IMR-90 (cell line): ENCODE data around the gene PRKG2. TPM values are rescaled to one million over a fixed set of nuclear protein-coding genes. Genes with fewer than 3 reads are reported as not detected.

Source experiments
- ATAC-seq: fragments of 200-7000 bp; cut with Tn5 transposase; 2 replicates; pipeline ENCODE4 v1.9.1; 2020; ENCODE audit warnings: low read depth, mild to moderate bottlenecking, moderate library complexity
- BruUV-seq: library from RNA; stranded (reverse); fragments of 400-500 nt; replicated peaks from 2 replicates; lab custom pipeline; 2021; lab: Mats Ljungman, UMichigan
- CTCF ChIA-PET: fragments of 300-600 bp; formaldehyde crosslinking; extraction: SDS; loops from one replicate; lab custom pipeline; 2021; ENCODE audit warnings: antibody characterized with exemption; lab: Yijun Ruan, JAX
- POLR2A ChIA-PET: fragments of 300-600 bp; sonication (Branson Sonifier 250); formaldehyde crosslinking; loops from one replicate; lab custom pipeline; 2022; ENCODE audit warnings: antibody characterized with exemption; ENCODE audit not compliant: unreplicated experiment; lab: Charles Lee
- DNase-seq: peaks from one replicate; pipeline ENCODE4 v3.0.0; 2013
- H2AFZ ChIP-seq: replicated peaks from 2 replicates; pipeline ENCODE3; 2013; ENCODE audit warnings: low read length, mild to moderate bottlenecking; ENCODE audit not compliant: poor library complexity
- H2AK5ac ChIP-seq: 2 replicates; pipeline ENCODE4 v1.6.1; 2013; ENCODE audit warnings: low read depth, low read length, inconsistent platforms
- H2AK9ac ChIP-seq: replicated peaks from 2 replicates; pipeline ENCODE3; 2013; ENCODE audit warnings: mild to moderate bottlenecking, low read depth, low read length, moderate library complexity; ENCODE audit not compliant: poor library complexity
- H2BK120ac ChIP-seq: 2 replicates; pipeline ENCODE4 v1.6.1; 2013; ENCODE audit warnings: low read depth, low read length, inconsistent platforms
- H2BK15ac ChIP-seq: 3 replicates; pipeline ENCODE4 v1.6.1; 2013; ENCODE audit warnings: low read depth, low read length, inconsistent platforms
- H2BK20ac ChIP-seq: 2 replicates; pipeline ENCODE4 v1.6.1; 2013; ENCODE audit warnings: low read depth, mild to moderate bottlenecking, inconsistent platforms, low read length, moderate library complexity
- H2BK5ac ChIP-seq: 2 replicates; pipeline ENCODE4 v1.6.1; 2013; ENCODE audit warnings: mild to moderate bottlenecking, low read depth, low read length, inconsistent platforms; ENCODE audit not compliant: poor library complexity, severe bottlenecking
- H3K14ac ChIP-seq: replicated peaks from 2 replicates; pipeline ENCODE4 v1.6.1; 2013; ENCODE audit warnings: low read depth, low read length, inconsistent platforms
- H3K18ac ChIP-seq: 2 replicates; pipeline ENCODE4 v1.6.1; 2013; ENCODE audit warnings: low read depth, low read length, control low read depth
- H3K23ac ChIP-seq: 2 replicates; pipeline ENCODE4 v1.6.1; 2013; ENCODE audit warnings: low read depth, low read length, inconsistent platforms
- H3K27ac ChIP-seq: 2 replicates; pipeline ENCODE4 v1.5.1; 2013; ENCODE audit warnings: mild to moderate bottlenecking, control low read depth, low read length; ENCODE audit not compliant: insufficient read depth
- H3K27me3 ChIP-seq: 2 replicates; pipeline ENCODE4 v1.6.1; 2013; ENCODE audit warnings: low read length; ENCODE audit not compliant: control insufficient read depth, insufficient read depth
- H3K36me3 ChIP-seq: 2 replicates; pipeline ENCODE4 v1.6.1; 2013; ENCODE audit warnings: low read length, mixed read lengths; ENCODE audit not compliant: control insufficient read depth, insufficient read depth
- H3K4ac ChIP-seq: 2 replicates; pipeline ENCODE4 v1.6.1; 2013; ENCODE audit warnings: low read depth, low read length, inconsistent platforms
- H3K4me1 ChIP-seq: 2 replicates; pipeline ENCODE4 v1.6.1; 2013; ENCODE audit warnings: low read length, mixed read lengths; ENCODE audit not compliant: control insufficient read depth, insufficient read depth
- H3K4me2 ChIP-seq: 2 replicates; pipeline ENCODE4 v1.6.1; 2013; ENCODE audit warnings: low read depth, mild to moderate bottlenecking, control low read depth, low read length, moderate library complexity
- H3K4me3 ChIP-seq: 2 replicates; pipeline ENCODE4 v1.5.1; 2013; ENCODE audit warnings: low read depth, mild to moderate bottlenecking, control low read depth, low read length, moderate library complexity; ENCODE audit not compliant: insufficient read depth
- H3K56ac ChIP-seq: 2 replicates; pipeline ENCODE4 v1.6.1; 2013; ENCODE audit warnings: low read length, inconsistent platforms; ENCODE audit not compliant: insufficient read depth; ENCODE audit errors: extremely low read depth
- H3K79me1 ChIP-seq, 2 experiments: 2 replicates each; pipeline ENCODE4 v1.6.1; 2013; ENCODE audit warnings: low read length in 2 of 2, inconsistent platforms in 1 of 2, low read depth in 1 of 2
- H3K9ac ChIP-seq: 2 replicates; pipeline ENCODE4 v1.6.1; 2013; ENCODE audit warnings: low read depth, low read length, control low read depth
- H3K9me1 ChIP-seq: 2 replicates; pipeline ENCODE4 v1.6.1; 2013; ENCODE audit warnings: low read length, inconsistent platforms; ENCODE audit not compliant: insufficient read depth
- H3K9me3 ChIP-seq: 2 replicates; pipeline ENCODE4 v1.6.1; 2013; ENCODE audit warnings: low read length; ENCODE audit not compliant: control insufficient read depth, insufficient read depth
- H4K20me1 ChIP-seq: 2 replicates; pipeline ENCODE4 v1.6.1; 2013; ENCODE audit warnings: low read length, inconsistent platforms; ENCODE audit not compliant: insufficient read depth
- H4K5ac ChIP-seq: 2 replicates; pipeline ENCODE4 v1.6.1; 2013; ENCODE audit warnings: mild to moderate bottlenecking, low read depth, low read length, control low read depth
- H4K8ac ChIP-seq, 2 experiments: 2 replicates each; pipeline ENCODE4 v1.6.1; 2013; ENCODE audit warnings: low read depth in 2 of 2, low read length in 2 of 2, control low read depth in 1 of 2, inconsistent platforms in 1 of 2
- H4K91ac ChIP-seq: 2 replicates; pipeline ENCODE4 v1.6.1; 2013; ENCODE audit warnings: low read depth, low read length, inconsistent platforms; ENCODE audit not compliant: insufficient read depth
- CEBPB ChIP-seq: IDR thresholded peaks from 2 replicates; pipeline ENCODE4 v1.6.1; 2012; ENCODE audit warnings: low read depth, low read length, improper control_type of control experiment
- RAD21 ChIP-seq: IDR thresholded peaks from 2 replicates; pipeline ENCODE4 v1.6.1; 2012; ENCODE audit warnings: low read length, improper control_type of control experiment
- WGBS, 2 experiments: methylation state at CpG; one replicate each; pipeline versions ENCODE4 v1.1.5 to v1.1.7; 2013; ENCODE audit warnings: missing lambda C conversion rate in 2 of 2; ENCODE audit not compliant: insufficient read length in 1 of 2; ENCODE audit errors: extremely low coverage in 2 of 2; 5-methylcytosine and 5-hydroxymethylcytosine counted together
- dilution Hi-C: fragments of 300-500 bp; cut with HindIII; formaldehyde crosslinking; loops from one replicate; pipeline ENCODE4 v1.14.3; 2018; ENCODE audit warnings: low sequenced_read_pairs; ENCODE audit not compliant: unreplicated experiment
- in situ Hi-C: fragments of 300-500 bp; cut with MboI; formaldehyde crosslinking; loops from 3 replicates; pipeline ENCODE4 v1.14.3; 2019; ENCODE audit warnings: low sequenced_read_pairs, inconsistent platforms, mixed read lengths
- intact Hi-C: fragments of 100-400 bp; cut with micrococcal nuclease; formaldehyde crosslinking; loops from 2 replicates; pipeline ENCODE4 v1.10.0; 2022
- polyA plus RNA-seq, 3 experiments: library from polyadenylated mRNA; depleted of rRNA; stranded (reverse); fragments of >200 nt; gene quantifications; 2 replicates each; pipeline ENCODE4 v1.2.3, GENCODE V29; 2012; ENCODE audit warnings: low replicate concordance in 1 of 3
- total RNA-seq: library from RNA; depleted of rRNA; stranded (reverse); fragments of >200 nt; gene quantifications from 2 replicates; pipeline ENCODE4 v1.2.3, GENCODE V29; 2012

Gene PRKG2
- total and polyA plus RNA-seq, 2 of the 4 experiments (the other 2 are of a cell fraction) = 0.44 to 2.0 TPM

- no peak overlapping the region for H2AK5ac ChIP-seq
- no peak overlapping the region for H2BK5ac ChIP-seq
- no peak overlapping the region for H2BK20ac ChIP-seq
- H4K5ac ChIP-seq = no peak overlapping the region
- BruUV-seq = no TSS peak
- no peak overlapping the region for H3K4ac ChIP-seq
- H3K79me1 ChIP-seq = no peaks in the 10 kb centered on the region
- WGBS, 2 experiments = 60% methylated on average over 1 of the region's 7 CpGs; no CpG with 5 or more reads in 1 of the 2 experiments
- H3K4me2 ChIP-seq = peak overlapping the region; percentile 20; the same call in 1 of the 2 replicates
- H2AK9ac ChIP-seq = no peak overlapping the region
- no peaks in the 10 kb centered on the region for H3K9me1 ChIP-seq
- no peak overlapping the region for H4K8ac ChIP-seq
- dilution Hi-C loops (no loop called here), in situ Hi-C loops (no loop called here), intact Hi-C loops (no loop called here)
- peaks cover 4% of the 10 kb centered on the region for H3K36me3 ChIP-seq
- no peak overlapping the region for H3K4me3 ChIP-seq
- no peak overlapping the region for H3K23ac ChIP-seq
- DNase-seq (peak; percentile 68), ATAC-seq (no peak; the same call in 1 of the 2 replicates)
- H3K18ac ChIP-seq = no peak overlapping the region
- no peak overlapping the region for H3K9ac ChIP-seq
- no peaks in the 10 kb centered on the region for H4K20me1 ChIP-seq
- H4K91ac ChIP-seq = no peak overlapping the region
- H2BK120ac ChIP-seq = no peak overlapping the region
- 0 out of 2 replicates have a peak, but pooled peaks cover 4% of the 10 kb centered on the region for H3K4me1 ChIP-seq
- TF ChIP-seq RAD21 = no peak
- TF ChIP-seq CEBPB = peak; percentile 77
- H2BK15ac ChIP-seq = no peak overlapping the region
- ChIA-PET CTCF (interaction anchor here (1.0 kb wide), 1 partner anchor 197 kb away, joined by 3 read pairs; no protein-coding TSS in a partner anchor), POLR2A (no interaction called here)
- H3K27ac ChIP-seq = no peak overlapping the region
- H3K27me3 ChIP-seq = no peaks in the 10 kb centered on the region
- H3K14ac ChIP-seq = no peak overlapping the region
- H3K9me3 ChIP-seq = no peaks in the 10 kb centered on the region
- H2AFZ ChIP-seq = no peak overlapping the region
- no peak overlapping the region for H3K56ac ChIP-seq
These were observed 72.3 kb downstream of the PRKG2 start for GRCh38 chr4:81142744-81143143.
